HK-2 (cell line): ENCODE results near the gene EOMES.
A peak's percentile ranks its signal among the peaks of the same experiment; 100 is the strongest.

Experiments used
- DNase-seq: peaks from one replicate; pipeline ENCODE4 v3.0.0-alpha.2; 2018; ENCODE audit not compliant: unreplicated experiment

The EOMES gene

DNA sequence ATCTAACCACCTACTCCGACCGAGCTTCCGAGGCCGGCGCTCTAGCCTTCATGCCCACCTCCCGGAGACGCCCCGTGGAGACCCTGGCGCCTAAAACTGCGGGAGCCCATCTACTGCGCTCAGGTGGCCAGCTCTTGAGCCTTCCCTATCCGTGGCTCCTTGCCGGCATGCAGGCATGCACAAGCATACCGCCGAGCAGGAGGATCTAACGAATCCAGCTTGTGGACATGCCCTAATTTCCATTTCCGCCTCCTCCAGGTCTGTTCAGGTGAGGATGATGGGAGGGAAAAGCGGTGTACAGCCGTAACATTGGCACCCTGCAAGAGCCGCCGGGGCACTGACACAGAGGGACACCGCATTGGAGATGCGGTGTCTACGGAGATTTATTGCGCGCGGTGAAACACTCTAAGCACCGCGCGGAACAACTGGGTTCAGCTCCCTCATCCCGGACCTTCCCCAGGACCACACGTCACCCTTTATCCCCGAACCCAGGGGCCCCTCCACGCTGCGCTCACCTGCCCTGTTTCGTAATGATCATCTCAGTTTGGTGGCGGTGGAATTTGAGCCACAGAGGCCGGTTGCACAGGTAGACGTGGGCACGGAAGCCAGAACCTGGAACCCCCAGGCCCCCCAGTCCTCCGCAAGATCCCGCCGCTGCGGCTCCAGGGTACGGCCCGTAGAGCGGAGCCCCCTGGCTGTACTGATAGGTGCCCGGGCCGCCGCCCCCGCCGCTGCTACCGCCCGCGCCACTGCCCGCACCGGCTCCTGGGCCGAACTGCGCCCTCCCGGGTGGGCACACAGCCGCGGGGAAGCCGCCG, 1.0 kb downstream of the EOMES start:
- DNase-seq = no peak

GRCh38 chr3:27719314-27720003, 2.7 kb downstream of the EOMES start:
- no peak for DNase-seq

GRCh38 chr3:27718459-27718858, 3.7 kb downstream of the EOMES start:
- no peak for DNase-seq

DNA sequence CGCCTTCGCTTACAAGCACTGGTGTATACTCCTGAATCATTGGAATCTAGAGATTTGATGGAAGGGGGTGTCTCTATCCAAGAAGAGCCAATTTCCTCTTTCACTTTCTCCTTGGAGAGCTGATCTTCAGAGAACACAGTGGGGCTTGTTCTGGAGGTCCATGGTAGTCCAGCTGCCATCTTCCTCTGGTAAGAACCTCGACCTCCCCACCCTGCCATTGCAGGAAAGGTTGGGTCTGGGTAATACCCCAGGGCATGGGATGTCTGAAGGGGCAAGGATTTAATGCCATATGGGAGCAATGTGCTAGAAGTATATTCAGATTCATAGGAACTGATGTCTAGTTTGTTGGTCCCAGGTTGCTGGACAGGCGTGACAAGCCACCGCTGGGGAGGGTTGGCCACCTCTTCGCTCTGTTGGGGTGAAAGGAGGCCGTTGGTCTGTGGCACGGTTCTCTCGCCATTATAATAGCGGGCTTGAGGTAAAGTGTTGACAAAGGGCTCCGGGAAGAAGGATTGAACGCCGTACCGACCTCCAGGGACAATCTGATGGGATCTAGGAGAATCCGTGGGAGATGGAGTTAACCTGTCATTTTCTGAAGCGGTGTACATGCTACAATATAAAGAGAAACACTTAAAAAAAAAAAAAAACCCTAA, 4.8 kb downstream of the EOMES start:
- DNase-seq = no peak

- no peak for DNase-seq
Observed at GRCh38 chr3:27716309-27716708, 5.8 kb downstream of the EOMES start.

DNA sequence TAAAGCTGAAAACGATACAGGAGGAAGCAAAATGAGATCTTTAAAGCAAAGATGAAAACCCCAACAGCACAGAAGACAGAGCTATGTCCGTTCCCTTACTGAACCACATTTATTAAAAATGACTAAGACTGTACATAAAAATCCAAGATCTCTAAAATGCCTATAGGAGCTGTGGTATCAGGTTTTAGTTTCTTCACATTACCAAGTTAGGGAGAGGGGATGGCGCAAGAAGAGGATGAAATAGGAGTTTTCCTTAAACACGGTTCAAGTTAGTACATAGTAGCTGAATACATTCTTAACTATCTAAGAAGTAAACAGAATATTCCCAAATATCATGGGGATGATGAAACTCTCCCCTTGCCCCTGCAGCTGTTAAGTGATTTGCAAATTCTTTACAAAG, 6.3 kb downstream of the EOMES start:
- no peak for DNase-seq

DNA sequence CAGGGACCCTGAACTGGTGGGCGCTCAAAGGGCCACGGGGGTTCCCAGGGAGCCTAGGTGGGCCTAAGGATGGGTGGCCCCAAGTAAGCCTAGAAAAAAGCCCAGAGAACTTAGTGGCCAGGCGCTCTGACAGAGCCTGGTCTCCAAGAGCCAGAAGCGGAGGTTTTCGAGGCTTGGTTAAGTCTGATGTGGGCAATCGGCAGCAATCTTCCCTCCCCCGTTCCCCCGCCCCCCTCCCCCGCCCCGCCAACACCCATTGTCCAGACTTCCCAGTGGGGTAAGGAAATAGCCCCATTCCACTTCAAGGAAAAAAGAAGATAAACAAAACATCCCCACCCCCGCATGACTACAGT, 6.7 kb downstream of the EOMES start:
- DNase-seq = no peak

- DNase-seq = no peak
Observed at GRCh38 chr3:27714692-27715453, 7.2 kb downstream of the EOMES start.

DNA sequence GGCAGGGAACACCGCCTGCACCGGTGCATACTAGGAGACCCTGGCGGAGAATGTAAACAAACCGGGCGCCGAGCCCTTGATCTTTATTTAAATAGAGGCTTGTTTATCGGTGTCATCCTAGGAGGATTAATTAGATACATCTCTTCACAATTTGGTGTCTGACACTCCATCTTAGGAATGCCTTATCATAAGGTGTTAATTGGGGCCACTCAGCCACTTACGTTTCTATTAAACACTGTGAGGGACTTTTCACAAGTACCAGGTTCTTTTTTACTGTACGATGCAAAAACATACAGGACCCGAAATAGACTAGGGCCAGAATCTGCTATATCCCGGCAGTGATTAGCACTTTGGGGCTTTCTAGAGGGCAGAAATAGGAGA, 8.0 kb downstream of the EOMES start:
- DNase-seq = no peak

GRCh38 chr3:27713435-27714145, 8.5 kb downstream of the EOMES start:
- DNase-seq = no peak

DNA sequence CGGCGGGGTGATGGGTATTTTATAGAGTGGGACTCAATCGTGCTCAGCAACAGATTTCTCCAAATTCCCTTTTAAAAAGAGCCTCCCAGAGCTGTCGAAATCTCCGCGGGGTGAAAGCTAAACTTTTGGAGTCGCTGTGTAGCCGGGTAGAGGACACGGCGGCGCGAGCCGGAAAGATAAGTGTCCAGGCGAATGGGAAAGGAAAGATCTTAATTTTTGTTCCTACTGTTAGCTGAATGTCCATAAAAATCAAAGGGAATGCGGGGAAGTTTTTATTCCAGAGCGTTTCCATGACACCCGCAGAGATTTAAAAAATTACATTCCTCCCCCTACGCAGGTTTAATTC, 9.1 kb downstream of the EOMES start:
- no peak for DNase-seq

- peak; percentile 57 for DNase-seq
Observed at GRCh38 chr3:27712136-27713077, 9.7 kb downstream of the EOMES start.

GRCh38 chr3:27708250-27708649, 13.9 kb downstream of the EOMES start:
- no peak for DNase-seq

GRCh38 chr3:27699067-27699466, 23.1 kb downstream of the EOMES start:
- no peak for DNase-seq

GRCh38 chr3:27696906-27697305, 25.2 kb downstream of the EOMES start:
- DNase-seq = no peak

- no peak for DNase-seq
Observed at GRCh38 chr3:27695636-27696035, 26.5 kb downstream of the EOMES start.

GRCh38 chr3:27688053-27688452, 34.1 kb downstream of the EOMES start:
- DNase-seq = no peak

DNA sequence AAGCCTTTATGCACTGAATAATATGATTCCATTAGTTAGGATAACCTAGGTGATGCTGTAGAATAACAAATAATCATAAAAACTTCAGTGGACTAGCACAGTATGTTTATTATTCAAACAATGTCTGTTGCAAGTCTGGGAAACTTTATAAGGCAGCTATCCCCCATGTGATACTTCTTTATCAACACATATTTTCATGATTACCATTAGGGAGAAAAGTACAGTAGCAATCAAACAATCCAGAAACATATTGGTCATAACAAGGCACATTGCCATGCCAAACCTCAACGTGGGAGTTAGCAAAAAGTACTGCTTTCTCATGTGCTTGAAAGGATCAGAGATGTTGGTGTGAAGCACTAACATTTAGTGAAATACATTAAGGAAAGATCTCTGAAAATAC, 35.5 kb downstream of the EOMES start:
- DNase-seq = no peak

DNA sequence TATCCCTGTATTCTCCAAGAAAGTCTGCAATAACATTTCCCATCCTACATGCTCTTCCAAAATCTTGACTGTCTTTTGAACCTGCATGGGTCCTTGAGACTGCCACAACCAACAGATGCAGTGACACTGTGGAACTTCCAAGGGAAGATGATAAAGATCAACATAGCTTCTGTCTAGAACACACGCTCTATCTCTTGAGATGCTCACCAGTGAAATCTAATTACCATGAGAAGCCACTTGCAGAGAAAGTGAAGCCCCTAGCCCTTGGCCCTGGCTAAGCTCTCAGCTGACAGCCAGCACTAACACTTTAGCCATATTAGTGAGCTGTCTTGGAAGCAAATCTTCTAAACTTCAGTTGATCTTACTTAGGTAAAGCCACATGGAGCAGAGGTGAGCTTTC, 36.6 kb downstream of the EOMES start:
- no peak for DNase-seq

GRCh38 chr3:27684302-27684701, 37.8 kb downstream of the EOMES start:
- no peak for DNase-seq
